ENCODE measurements around the gene RASAL3. TPM values are rescaled to one million over a fixed set of nuclear protein-coding genes. Genes with fewer than 3 reads are reported as not detected.

The RASAL3 gene
- total and polyA plus RNA-seq, 8 donors = 2.0 to 27.1 (median 2.7) TPM

GRCh38 chr19:15444505-15445226 is 19.7 kb downstream of the RASAL3 start:
- Histone ChIP-seq H3K9me3 (no peaks in the 10 kb centered on the region), H3K36me3 (no peaks in the 10 kb centered on the region), H3K4me1 (peaks cover 0 to 6% of the 10 kb centered on the region in 2 donors), H3K27ac (no peak overlapping the region), H3K27me3 (no peaks in the 10 kb centered on the region), H3K4me3 (no peak overlapping the region)
- ATAC-seq (no peak), DNase-seq (peak in 1 of 4 donors; percentile 36)
- TF ChIP-seq, protein P1, sequence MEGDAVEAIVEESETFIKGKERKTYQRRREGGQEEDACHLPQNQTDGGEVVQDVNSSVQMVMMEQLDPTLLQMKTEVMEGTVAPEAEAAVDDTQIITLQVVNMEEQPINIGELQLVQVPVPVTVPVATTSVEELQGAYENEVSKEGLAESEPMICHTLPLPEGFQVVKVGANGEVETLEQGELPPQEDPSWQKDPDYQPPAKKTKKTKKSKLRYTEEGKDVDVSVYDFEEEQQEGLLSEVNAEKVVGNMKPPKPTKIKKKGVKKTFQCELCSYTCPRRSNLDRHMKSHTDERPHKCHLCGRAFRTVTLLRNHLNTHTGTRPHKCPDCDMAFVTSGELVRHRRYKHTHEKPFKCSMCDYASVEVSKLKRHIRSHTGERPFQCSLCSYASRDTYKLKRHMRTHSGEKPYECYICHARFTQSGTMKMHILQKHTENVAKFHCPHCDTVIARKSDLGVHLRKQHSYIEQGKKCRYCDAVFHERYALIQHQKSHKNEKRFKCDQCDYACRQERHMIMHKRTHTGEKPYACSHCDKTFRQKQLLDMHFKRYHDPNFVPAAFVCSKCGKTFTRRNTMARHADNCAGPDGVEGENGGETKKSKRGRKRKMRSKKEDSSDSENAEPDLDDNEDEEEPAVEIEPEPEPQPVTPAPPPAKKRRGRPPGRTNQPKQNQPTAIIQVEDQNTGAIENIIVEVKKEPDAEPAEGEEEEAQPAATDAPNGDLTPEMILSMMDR (IDR thresholded peaks at IDR 0.05) = no peak
- intact Hi-C loops (cut with DNase I) = no loop called here

DNA sequence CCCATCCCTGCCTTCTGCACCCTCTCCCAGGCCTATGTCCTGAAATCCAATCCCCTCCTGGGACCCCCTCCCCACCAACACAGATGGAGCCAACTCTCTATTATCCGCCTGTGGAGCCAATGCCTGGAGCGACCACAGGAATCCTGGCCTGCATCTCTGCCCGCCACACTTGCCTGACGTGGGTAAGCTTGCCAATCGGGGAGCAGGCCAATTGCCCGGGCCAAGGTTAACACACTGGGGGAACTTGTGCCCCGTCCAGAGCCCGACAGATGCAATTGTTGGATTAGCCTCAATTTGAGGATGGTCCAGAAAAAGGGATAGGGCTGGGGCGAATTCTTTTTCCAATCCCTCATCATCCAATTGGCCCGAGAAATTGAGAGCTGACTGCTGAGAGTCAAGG is 20.5 kb downstream of the RASAL3 start:
- DNase-seq = peak in 1 of 4 donors; percentile 44
- H3K4me3 ChIP-seq = no peak overlapping the region
- peaks cover 0 to 6% of the 10 kb centered on the region in 2 donors for H3K36me3 ChIP-seq
- H3K27me3 ChIP-seq = no peaks in the 10 kb centered on the region
- TF ChIP-seq, protein P1 (IDR thresholded peaks at IDR 0.05) = no peak
- no peak overlapping the region for H3K27ac ChIP-seq
- no peaks in the 10 kb centered on the region for H3K4me1 ChIP-seq
- ATAC-seq = no peak
- no peaks in the 10 kb centered on the region for H3K9me3 ChIP-seq
- intact Hi-C loops (cut with DNase I) = no loop called here

DNA sequence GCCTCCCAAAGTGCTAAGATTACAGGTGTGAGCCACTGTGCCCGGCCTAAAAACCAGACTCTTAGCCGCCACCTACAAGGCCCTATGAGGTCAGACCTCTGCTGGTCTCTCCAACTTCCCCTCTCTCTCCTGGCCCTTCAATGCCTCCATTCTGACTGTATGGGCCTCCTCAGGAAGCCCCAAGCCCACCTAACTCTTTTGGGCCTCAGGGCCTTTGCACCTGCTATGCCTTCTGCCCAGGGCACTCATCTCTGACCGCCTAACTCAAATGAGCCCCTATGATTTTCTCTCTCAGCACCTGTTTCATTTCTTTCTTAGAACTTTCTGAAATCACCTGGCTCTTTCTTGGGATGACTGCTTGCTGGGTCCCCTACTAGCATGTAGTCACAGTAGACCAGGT is 21.0 kb downstream of the RASAL3 start:
- no peak overlapping the region for H3K27ac ChIP-seq
- H3K27me3 ChIP-seq = no peaks in the 10 kb centered on the region
- TF ChIP-seq, protein P1 (IDR thresholded peaks at IDR 0.05) = no peak
- no peaks in the 10 kb centered on the region for H3K4me1 ChIP-seq
- ATAC-seq (no peak), DNase-seq (peak in 1 of 4 donors; percentile 19)
- H3K4me3 ChIP-seq = no peak overlapping the region
- peaks cover 0 to 11% of the 10 kb centered on the region in 2 donors for H3K36me3 ChIP-seq
- H3K9me3 ChIP-seq = no peaks in the 10 kb centered on the region
- intact Hi-C loops (cut with DNase I) = no loop called here

DNA sequence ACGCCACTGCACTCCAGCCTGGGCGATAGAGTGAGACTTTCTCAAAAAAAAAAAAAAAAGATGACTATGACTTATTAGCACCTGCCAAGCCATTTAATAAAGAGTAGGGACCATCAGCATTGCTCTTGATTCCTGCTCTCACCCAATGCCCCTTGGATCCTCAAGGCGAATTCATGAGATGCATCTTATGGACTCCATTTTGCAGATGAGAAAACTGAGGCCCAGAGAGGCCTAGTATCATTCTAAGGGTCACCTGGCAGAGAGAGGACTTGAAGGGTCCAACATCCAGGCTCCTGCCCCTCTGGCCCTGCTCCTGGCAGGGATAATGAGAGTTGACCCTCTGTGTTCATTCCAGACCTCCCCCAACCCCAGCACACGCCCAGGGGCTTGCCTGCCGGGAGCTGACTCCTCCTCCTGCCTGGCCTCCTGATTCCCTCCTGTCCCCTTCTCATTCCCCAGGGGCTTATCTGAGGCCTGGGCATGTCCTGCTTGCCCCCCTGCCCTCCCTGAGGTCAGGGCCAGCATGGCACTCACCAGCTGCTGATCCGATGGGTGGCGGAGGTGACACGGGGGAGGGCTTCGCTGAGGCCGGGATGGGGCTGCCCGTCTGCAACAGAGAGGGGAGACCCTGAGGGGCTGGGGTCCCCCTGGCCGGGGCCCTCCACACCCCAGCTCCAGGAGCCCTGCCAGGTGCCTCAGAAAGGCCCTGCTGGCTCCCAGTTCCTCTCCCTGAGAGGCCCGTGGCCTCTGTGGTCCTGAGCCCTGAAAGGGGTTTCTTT is 22.0 kb downstream of the RASAL3 start:
- no peak overlapping the region for H3K27ac ChIP-seq
- ATAC-seq = no peak
- intact Hi-C loops (cut with DNase I) = no loop called here
- no peaks in the 10 kb centered on the region for H3K4me1 ChIP-seq
- DNase-seq = peak in 1 of 4 donors; percentile 69
- H3K4me3 ChIP-seq = no peak overlapping the region
- peaks cover 0 to 15% of the 10 kb centered on the region in 2 donors for H3K36me3 ChIP-seq
- no peaks in the 10 kb centered on the region for H3K9me3 ChIP-seq
- H3K27me3 ChIP-seq = no peaks in the 10 kb centered on the region
- TF ChIP-seq, protein P1 (IDR thresholded peaks at IDR 0.05) = no peak

- intact Hi-C loops (cut with DNase I) = no loop called here
- H3K4me3 ChIP-seq = no peak overlapping the region
- TF ChIP-seq, protein P1 (IDR thresholded peaks at IDR 0.05) = no peak
- no peaks in the 10 kb centered on the region for H3K9me3 ChIP-seq
- H3K27ac ChIP-seq = no peak overlapping the region
- no peak for ATAC-seq
- no peaks in the 10 kb centered on the region for H3K4me1 ChIP-seq
- peaks cover 0 to 22% of the 10 kb centered on the region in 2 donors for H3K36me3 ChIP-seq
- DNase-seq = no peak
- H3K27me3 ChIP-seq = no peaks in the 10 kb centered on the region
Measured at GRCh38 chr19:15441317-15441716, 23.0 kb downstream of the RASAL3 start.
